Testis (tissue), 3 donors: Measurements from ENCODE around the gene IMP3. TPM values are rescaled to one million over a fixed set of nuclear protein-coding genes. Genes with fewer than 3 reads are reported as not detected.
"Not testable (repeated sequence)": the region's sequence is repeated elsewhere in the genome, so short reads cannot be mapped to it uniquely, and the experiment has no call there.

ENCODE experiments used
- DNase-seq: peaks from one replicate; pipeline ENCODE4 v3.0.0-alpha.2; 2019
- H3K27ac ChIP-seq, 2 donors: fragments of 200-600 bp; sonication (generic); one replicate each; pipeline ENCODE4 v1.5.1; 2019
- H3K27me3 ChIP-seq: fragments of 200-600 bp; sonication (generic); one replicate; pipeline ENCODE4 v1.5.1; 2019
- H3K36me3 ChIP-seq: fragments of 200-600 bp; sonication (generic); one replicate; pipeline ENCODE4 v1.5.1; 2017; ENCODE audit warnings: low read depth; ENCODE audit errors: missing control alignments
- H3K4me1 ChIP-seq: fragments of 200-600 bp; sonication (generic); one replicate; pipeline ENCODE4 v1.5.1; 2019
- H3K4me3 ChIP-seq, 2 donors: fragments of 200-600 bp; sonication (generic); one replicate each; pipeline ENCODE4 v1.5.1; 2017 to 2019
- H3K9me3 ChIP-seq: fragments of 200-600 bp; sonication (generic); one replicate; pipeline ENCODE4 v1.5.1; 2017
- POLR2A ChIP-seq: fragments of 450-650 bp; IDR thresholded peaks from one replicate; pipeline ENCODE4 v1.6.1; 2017; ENCODE audit warnings: antibody characterized with exemption, mild to moderate bottlenecking, moderate library complexity
- WGBS, 2 donors: methylation state at CpG; one replicate each; pipeline ENCODE4 v1.1.5; 2018; 5-methylcytosine and 5-hydroxymethylcytosine counted together
- intact Hi-C: fragments of 100-400 bp; cut with DNase I; formaldehyde crosslinking; loops from one replicate; pipeline ENCODE4 v1.15.1; 2023; ENCODE audit warnings: low total_unique reads
- polyA plus RNA-seq: library from polyadenylated mRNA; stranded (reverse); fragments of 350-450 nt; fragmentation: Illumina TruSeq; extraction: RNeasy Lipid Tissue Mini Kit (QIAGEN cat#74804); gene quantifications from one replicate; pipeline ENCODE4 v1.2.3, GENCODE V29; 2014; ENCODE audit warnings: low read depth, low replicate concordance; ENCODE audit not compliant: insufficient read depth
- total RNA-seq, 2 donors: library from RNA; depleted of rRNA; stranded (reverse); fragments of >200 nt; gene quantifications; one replicate each; pipeline ENCODE4 v1.2.3, GENCODE V29; 2016
- TF ChIP-seq, protein P1 (sequence below), 3 experiments: fragments of 450-650 bp in 2 of 3; fragments of 200-600 bp in 1 of 3; sonication (generic) in 1 of 3; IDR thresholded peaks; one replicate each; pipeline ENCODE4 v1.5.1; 2016 to 2019; ENCODE audit warnings: antibody characterized with exemption in 3 of 3, mild to moderate bottlenecking in 2 of 3, moderate library complexity in 1 of 3

Gene IMP3
- total and polyA plus RNA-seq, 3 donors from 2014 or later = 32.6 to 111 (median 87.5) TPM

DNA sequence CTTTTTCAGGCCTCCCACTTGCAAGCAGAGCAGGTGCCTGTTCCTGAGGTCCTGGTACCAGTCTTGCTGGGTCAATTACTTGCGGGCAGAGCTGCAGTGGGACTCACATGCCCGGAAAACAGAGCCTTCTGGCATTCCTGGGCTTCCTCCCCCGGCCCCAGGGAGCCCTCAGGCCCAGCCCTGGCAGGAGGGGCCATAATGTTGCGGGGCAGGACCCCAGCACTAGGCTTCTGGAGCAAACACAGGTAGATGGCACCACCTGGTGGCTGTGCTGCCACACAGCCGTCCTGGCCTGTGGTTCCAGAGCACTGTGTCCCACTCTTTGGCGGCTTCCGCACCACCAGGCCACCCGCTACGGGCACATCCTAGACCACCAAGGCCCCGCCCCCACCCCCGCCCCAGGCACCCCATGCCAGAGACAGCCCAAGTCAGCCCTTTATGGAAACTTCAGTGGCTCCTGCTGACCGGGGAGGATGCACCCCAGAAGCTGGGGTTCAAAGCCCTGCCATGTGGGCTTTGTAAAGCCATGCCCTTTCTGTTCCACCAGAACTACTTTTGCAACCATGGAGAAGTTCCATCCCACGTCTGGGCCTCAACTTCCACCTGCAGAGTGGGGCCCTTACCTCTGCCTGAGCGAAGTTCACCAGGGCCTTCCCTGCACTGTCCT lies 43.8 kb upstream of the IMP3 start:
- H3K4me3 ChIP-seq, H3K4me1 ChIP-seq, H3K36me3 ChIP-seq, H3K27ac ChIP-seq, H3K9me3 ChIP-seq, H3K27me3 ChIP-seq, intact Hi-C loops: not testable (repeated sequence)
- TF ChIP-seq, protein P1, sequence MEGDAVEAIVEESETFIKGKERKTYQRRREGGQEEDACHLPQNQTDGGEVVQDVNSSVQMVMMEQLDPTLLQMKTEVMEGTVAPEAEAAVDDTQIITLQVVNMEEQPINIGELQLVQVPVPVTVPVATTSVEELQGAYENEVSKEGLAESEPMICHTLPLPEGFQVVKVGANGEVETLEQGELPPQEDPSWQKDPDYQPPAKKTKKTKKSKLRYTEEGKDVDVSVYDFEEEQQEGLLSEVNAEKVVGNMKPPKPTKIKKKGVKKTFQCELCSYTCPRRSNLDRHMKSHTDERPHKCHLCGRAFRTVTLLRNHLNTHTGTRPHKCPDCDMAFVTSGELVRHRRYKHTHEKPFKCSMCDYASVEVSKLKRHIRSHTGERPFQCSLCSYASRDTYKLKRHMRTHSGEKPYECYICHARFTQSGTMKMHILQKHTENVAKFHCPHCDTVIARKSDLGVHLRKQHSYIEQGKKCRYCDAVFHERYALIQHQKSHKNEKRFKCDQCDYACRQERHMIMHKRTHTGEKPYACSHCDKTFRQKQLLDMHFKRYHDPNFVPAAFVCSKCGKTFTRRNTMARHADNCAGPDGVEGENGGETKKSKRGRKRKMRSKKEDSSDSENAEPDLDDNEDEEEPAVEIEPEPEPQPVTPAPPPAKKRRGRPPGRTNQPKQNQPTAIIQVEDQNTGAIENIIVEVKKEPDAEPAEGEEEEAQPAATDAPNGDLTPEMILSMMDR (IDR thresholded peaks at IDR 0.05) = peak; percentile 60 to 77 (median 76)
- 26 to 67% methylated on average over 3 to 9 of the region's 14 CpGs for WGBS, 2 donors
- peak; percentile 74 for DNase-seq

DNA sequence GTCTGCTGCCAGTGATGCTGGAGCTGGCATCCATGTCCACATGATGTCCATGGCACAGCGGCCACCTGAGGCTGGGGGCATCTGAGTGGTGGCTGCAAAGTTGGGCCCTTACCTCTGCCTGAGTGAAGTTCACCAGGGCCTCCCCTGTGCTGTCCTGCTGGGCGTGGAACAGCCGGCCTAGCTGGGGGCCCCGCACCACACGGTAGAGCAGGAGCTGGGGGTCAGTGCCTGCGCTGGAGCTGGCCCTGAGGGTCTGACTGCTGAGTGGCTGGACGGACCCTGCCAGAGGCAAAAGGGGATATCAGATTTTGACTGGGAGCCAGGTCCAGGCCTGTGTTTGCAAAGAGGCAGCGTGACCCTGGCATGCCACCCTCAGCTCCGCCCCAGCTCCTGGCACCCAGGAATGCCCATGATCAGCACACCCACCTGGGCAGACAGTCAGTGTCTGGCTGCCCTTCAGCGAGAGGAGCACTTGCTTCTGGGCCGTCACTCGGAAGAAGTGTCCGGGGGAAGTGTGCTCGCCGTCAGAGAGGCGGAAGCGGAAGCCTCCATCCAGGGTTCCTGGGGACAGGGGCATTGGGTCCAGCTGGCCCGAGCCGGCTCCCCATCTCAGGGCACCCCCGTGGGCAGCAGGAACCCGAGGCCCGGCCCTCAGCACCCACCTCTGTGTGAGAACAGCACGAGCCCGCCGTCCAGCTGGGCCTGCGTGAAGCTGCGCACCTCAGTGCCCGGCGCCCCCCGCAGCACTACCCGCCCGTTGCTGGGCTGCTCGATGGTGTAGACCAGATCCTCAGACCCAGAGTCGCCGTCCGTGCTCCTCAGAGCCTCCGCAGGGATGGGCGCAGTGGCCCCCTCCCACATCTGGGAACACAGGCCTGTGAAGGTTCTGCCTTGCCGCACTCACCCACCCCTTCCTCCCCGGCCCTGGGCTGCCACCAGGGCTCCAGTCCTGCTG lies 42.4 kb upstream of the IMP3 start:
- TF ChIP-seq POLR2A = no peak
- TF ChIP-seq, protein P1 (IDR thresholded peaks at IDR 0.05) = no peak
- no peaks in the 10 kb centered on the region for H3K4me1 ChIP-seq
- H3K4me3 ChIP-seq = no peak overlapping the region
- H3K27me3 ChIP-seq = no peaks in the 10 kb centered on the region
- intact Hi-C loops = no loop called here
- no peaks in the 10 kb centered on the region for H3K36me3 ChIP-seq
- no peak overlapping the region for H3K27ac ChIP-seq
- 88% methylated on average over 11 to 36 of the region's 40 CpGs for WGBS, 2 donors
- no peak for DNase-seq
- H3K9me3 ChIP-seq = no peaks in the 10 kb centered on the region

DNA sequence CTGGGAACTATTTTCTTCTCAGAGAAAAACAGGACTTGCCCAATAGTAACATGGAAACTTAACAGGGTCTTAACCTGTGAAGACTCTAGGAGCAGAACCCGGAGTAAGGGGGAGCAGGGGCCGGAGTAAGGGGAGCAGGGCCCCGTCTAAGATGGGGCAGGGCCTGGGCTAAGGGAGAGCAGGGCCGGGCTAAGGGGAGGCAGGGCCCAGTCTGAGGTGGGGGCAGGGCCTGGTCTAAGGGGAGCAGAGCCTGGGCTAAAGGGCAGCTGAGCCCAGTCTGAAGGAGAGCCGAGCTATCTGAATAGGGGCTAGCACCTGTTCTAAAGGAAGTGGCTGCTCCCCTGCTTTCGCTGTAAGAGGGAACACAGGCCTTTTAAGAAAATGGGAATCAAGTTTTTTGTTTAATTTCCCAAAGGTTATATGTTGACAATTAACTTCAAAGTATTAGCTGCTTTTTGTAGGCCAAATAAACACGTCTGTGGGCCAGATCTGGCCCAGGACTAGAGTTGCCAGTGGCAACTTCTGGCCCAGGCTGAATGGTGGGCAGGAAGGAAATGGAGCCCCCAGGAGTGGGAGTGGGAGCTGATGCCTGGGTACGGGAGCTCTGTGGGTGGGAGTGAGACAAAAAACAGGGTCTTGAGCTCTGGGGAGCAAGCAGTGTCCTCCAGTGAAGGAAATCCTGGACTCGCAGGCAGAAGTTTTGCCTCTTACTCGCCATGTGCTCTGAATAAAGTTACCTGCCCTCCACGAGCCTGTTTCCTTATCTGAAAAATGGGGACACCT lies 40.2 kb upstream of the IMP3 start:
- no peak for DNase-seq
- Histone ChIP-seq H3K9me3 (no peaks in the 10 kb centered on the region), H3K4me3 (no peak overlapping the region), H3K36me3 (no peaks in the 10 kb centered on the region), H3K27me3 (no peaks in the 10 kb centered on the region), H3K4me1 (peaks cover 8% of the 10 kb centered on the region), H3K27ac (no peak overlapping the region)
- intact Hi-C loops = no loop called here
- 71 to 84% methylated on average over 10 to 11 of the region's 11 CpGs for WGBS, 2 donors
- TF ChIP-seq, protein P1 (IDR thresholded peaks at IDR 0.05) = no peak
- no peak for TF ChIP-seq POLR2A

DNA sequence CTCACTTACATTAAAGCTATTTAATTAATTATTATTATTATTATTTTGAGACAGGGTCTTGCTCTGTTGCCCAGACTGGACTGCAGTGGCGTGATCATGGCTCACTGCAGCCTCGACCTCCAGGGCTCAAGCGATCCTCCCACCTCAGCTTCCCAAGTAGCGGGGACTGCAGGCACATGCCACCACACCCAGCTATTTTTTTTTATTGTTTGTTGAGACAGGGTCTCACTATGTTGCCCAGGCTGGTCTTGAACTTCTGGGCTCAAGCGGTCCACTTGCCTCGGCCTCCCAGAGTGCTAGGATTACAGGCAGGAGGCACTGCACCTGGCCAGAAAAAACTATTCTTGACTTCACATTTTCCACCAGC lies 38.3 kb upstream of the IMP3 start:
- peaks cover 14% of the 10 kb centered on the region for H3K4me1 ChIP-seq
- 97% methylated on average over 6 of the region's 6 CpGs for WGBS, 2 donors
- H3K9me3 ChIP-seq, intact Hi-C loops, H3K27ac ChIP-seq, DNase-seq, H3K27me3 ChIP-seq, H3K36me3 ChIP-seq, H3K4me3 ChIP-seq: not testable (repeated sequence)
